Fibroblast of peridontal ligament (primary cell): ENCODE results near the gene CCNQ.

Experiments used
- DNase-seq: peaks from one replicate; pipeline ENCODE4 v3.0.0-alpha.2; 2010; ENCODE audit errors: extremely low read depth

CCNQ gene

DNA sequence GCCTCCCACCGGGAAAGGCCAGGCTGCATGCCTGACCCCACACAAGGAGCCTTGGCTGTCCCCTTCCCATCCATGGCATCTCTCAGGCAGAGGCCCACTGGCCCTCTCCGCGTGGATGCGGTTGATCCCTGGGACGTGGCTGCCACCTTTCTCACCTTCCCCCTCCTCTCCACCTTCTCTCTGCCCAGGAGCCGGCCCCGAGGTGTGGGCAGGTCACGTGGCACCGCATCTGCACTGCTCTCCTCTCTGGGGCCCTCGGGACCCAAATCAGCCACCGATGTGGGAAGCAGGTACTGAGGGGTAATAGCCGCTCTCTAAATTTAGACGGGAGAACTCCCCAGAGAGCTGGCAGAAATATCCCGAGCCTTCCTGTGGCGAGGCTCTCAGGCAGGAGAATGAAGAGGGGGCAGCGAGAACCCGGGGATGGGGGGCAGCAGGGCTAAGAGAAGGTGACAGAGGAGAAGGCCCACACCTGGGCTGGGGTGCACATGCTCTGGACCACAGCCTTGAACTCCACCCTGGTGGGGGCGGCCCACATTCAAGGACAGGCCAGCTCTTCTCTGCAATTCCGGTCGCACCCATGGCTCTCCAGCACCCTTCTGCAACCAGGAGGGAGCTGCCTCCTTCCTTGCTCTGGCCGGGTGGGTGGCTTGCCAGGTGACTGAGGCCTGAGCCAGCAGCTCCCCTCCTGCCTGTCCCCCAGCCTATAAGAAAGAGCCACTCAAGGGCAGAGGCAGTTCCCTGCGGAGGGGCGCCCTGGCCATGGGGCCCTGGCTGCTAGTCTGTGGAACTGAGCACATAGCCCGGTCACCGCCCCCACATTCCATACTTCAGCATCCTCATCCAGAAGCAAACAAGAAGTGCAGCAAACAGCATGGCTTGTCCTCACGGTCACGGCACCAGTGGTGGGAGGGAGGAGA is 38.4 kb upstream of the CCNQ start:
- no peak for DNase-seq

- no peak for DNase-seq
Observed at GRCh38 chrX:153636716-153637115, 37.8 kb upstream of the CCNQ start.

GRCh38 chrX:153635788-153636668 is 37.1 kb upstream of the CCNQ start:
- DNase-seq: no peak

DNA sequence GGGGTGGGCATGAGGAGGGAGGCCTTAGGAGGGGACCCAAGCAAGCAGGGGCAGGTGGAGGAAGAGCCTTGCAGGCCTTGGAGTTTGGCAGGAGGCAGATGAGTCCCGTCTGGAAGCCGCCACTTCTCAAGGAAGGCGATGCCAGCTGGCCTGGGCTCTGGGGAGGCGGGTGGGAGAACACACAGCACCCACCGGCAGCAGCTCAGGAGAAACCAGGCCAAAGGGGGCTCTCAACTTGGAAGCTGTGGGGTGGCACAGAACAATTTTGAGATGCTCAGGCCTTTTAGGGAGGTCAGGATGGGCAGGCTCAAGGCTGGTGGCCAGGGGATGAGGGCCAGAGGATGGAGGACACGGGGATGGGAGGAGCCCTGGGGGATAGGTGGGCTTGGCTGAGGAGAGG is 36.4 kb upstream of the CCNQ start:
- no peak for DNase-seq

DNA sequence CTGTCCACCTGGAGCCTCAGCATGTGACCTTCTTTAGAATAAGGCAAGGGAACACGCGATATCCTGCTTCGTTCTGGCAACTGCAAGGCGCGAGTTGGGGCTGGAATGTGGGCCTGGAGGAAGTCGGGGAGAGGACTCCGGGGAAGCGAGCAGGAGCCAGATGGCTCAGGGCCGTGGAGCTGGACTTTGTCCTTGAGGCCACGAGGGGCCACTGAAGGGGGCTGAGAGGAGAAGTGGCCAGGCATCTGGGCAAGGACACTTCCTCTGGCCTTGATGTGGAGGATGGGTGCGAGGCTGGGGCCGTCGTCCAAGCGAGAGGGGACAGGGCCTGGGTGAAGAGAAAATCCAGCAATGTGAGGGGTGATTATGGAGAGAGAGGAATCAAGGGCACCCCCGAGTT is 35.9 kb upstream of the CCNQ start:
- no peak for DNase-seq

DNA sequence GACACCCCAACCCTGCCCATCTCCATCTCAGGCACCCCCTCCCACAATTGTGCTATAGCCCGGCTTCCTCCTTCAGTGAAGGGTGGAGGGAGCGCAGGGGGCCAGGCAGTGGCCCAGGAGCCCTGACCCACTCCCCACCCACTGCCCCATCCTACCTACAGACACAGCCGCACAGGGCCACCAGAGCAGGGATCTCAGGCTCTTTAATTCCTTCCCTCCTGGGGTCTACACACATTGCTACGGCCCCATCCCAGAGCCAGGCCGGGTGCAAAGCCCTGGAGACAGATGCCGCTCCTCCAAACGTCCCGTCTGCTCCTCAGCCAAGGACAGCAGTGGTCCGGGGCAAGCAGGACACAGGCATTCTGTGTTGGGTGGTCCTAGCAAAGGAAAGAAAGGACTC is 35.3 kb upstream of the CCNQ start:
- no peak for DNase-seq

- DNase-seq: no peak
Observed at GRCh38 chrX:153633607-153634180, 34.8 kb upstream of the CCNQ start.

DNA sequence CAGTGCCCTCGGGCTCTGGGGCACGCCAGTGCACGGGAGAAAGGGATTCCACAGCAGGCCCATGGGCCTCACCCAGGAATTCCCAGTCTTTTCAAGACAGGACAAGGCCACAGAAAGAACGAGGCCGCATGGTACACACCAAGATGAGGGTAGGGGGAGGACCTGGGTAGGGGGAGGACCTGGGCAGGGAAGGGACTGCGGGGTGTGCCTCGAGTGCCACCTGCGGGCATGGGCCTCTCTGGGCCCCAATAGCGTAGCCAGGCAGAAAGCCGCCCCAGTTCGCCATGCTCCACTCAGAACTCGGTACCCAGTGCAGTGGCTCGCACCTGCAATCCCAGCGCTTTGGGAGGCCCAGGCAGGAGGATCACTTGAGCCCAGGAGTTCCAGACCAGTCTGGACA is 34.1 kb upstream of the CCNQ start:
- DNase-seq: no peak

DNA sequence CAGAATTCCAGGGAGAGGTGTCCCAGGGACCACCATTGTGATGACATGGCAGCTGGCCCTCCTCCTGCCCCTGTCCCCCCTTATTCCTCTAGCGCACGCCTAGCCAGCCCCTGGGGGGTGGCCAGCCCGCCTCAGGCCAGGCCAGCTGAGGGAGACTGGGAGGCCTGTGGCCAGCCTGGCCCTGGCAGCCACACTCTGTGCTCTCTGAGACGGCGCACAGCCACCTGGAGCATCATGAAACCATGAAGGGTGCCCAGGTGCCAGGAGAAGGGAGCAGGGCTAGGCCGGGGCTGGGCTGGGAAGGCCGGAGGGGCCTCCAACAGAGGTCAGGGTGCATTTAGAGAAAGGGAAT is 33.6 kb upstream of the CCNQ start:
- no peak for DNase-seq

- no peak for DNase-seq
Observed at GRCh38 chrX:153631907-153632594, 33.1 kb upstream of the CCNQ start.

GRCh38 chrX:153631346-153631745 is 32.4 kb upstream of the CCNQ start:
- no peak for DNase-seq

DNA sequence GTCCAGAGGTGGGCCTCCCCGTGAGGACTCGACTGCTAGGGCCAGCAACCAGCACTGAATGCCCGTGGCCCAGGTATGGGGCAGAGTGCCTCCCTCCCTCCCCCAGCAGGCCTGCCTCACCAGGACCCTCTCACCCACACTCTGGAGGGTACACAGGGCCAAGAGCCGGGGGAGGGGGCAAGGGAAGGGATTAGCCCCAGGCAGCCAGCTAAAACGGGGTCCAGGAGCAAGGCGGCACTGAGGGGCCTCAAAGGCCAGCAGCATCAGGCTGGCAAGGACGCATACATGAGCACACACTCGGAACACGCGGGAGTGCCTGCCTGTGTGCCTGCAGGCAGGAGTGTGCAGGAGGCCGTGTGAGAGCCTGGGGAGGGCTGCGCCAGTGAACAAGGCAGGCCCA is 29.7 kb upstream of the CCNQ start:
- no peak for DNase-seq

GRCh38 chrX:153628129-153628528 is 29.2 kb upstream of the CCNQ start:
- no peak for DNase-seq

GRCh38 chrX:153627675-153628111 is 28.8 kb upstream of the CCNQ start:
- no peak for DNase-seq

- DNase-seq: no peak
Observed at GRCh38 chrX:153626863-153627674, 28.1 kb upstream of the CCNQ start.

GRCh38 chrX:153626025-153626633 is 27.2 kb upstream of the CCNQ start:
- no peak for DNase-seq

DNA sequence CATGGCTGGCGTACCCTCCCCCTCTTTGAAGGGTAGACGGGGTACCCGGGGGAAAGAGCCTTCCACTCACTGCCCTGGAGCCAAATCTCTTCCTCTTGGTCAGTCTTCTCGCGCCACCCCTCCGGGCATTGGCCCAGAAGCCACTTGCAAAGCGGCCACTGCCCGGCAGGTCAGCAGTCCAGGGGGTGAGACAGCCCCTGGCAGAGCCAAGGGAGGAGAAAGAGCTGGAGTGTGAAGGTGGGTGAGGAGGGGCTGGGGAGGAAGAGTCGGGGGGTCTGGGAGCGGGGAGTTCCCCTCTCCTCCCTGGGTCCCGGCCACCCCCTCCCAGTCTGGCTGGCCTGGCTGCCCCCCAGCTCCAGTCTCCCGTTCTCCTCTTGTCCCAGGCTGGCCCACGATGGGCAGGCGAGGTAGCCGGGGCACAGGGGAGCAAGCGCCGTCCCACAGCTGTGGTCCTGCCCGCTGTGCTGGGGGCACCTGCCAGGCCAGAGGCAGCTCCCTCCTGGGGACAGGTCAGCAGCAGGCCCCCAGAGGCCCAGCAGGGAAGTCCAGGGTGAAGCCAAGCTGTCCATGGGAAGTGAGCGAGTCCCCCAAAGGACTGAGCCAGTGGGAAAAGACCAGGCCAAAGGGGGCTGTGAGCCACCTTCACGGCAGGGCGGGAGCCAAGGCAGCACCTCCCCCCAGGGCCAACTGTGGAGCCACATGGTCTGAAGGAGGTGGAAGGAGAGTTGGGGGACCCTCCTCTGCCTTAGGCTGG is 26.5 kb upstream of the CCNQ start:
- DNase-seq: no peak

DNA sequence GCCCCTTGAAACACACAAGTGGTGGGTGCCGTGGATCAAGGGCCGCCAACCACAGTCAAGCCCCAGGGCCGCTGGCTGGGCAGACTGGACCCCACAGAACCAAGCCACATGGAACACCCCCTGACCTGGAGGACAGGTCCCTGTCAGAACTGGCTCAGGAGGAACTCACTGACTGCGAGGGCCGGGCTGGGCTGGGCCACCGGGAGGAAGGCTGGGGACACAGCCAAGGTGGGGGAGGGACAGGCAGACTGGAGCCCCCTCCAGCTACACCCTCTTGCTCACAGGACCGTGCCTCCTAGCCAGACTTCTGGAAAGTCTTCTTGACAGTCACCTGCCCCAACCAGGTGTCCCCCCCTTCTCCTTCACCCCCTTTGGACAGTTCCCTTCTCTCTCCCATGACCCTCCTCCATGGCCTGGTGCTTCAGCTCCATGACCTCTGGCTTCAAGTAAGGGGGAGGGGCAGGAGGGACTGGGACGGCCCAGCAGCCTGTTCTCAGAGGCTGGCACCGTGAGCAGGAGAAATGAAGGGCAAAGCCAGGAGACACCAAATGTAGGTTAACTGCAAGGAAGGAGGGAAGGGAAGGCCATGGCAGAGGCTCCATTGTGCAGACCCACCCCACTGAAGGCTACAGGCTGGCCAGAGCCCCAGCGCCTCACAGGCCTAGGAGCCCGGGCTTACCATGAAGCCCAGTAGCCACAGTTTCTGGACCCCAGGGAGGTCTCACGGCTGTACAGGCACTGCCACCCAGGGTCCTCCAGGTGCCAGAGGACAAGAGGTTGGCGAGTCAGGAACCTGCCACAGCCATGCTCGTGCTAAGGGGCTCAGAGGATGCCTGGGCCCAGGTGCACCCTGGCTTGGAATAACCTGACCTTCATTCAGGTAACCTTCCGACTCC is 25.5 kb upstream of the CCNQ start:
- DNase-seq: no peak
